Measurements from ENCODE around the gene RBMS2.
A peak's percentile ranks its signal among the peaks of the same experiment; 100 is the strongest.

RBMS2 gene

GRCh38 chr12:56635806-56636674, 114.4 kb downstream of the RBMS2 start:
- peak; percentile 88 for DNase-seq
- H3K9me3 Mint-ChIP-seq = no peaks in the 10 kb centered on the region
- peaks cover 48% of the 10 kb centered on the region for H3K36me3 Mint-ChIP-seq (ENCODE audit: low read depth)
- H3K4me3 Mint-ChIP-seq = peak overlapping the region; percentile 85
- H3K4me1 Mint-ChIP-seq (ENCODE audit: low read depth) = peaks cover 84% of the 10 kb centered on the region
- H3K27me3 Mint-ChIP-seq = no peaks in the 10 kb centered on the region
- H3K27ac Mint-ChIP-seq = peak overlapping the region; percentile 94

- Mint-ChIP-seq H3K9me3 (no peaks in the 10 kb centered on the region), H3K27ac (peak overlapping the region; percentile 94), H3K4me1 (ENCODE audit: low read depth) (peaks cover 77% of the 10 kb centered on the region), H3K36me3 (ENCODE audit: low read depth) (peaks cover 54% of the 10 kb centered on the region), H3K27me3 (no peaks in the 10 kb centered on the region), H3K4me3 (peak overlapping the region; percentile 85)
- peak; percentile 88 for DNase-seq
Measured at GRCh38 chr12:56636675-56637540, 115.3 kb downstream of the RBMS2 start.

GRCh38 chr12:56637621-56638020, 116.0 kb downstream of the RBMS2 start:
- DNase-seq = no peak
- Mint-ChIP-seq H3K36me3 (ENCODE audit: low read depth) (peaks cover 61% of the 10 kb centered on the region), H3K9me3 (no peaks in the 10 kb centered on the region), H3K4me1 (ENCODE audit: low read depth) (peaks cover 77% of the 10 kb centered on the region), H3K4me3 (no peak overlapping the region), H3K27me3 (no peaks in the 10 kb centered on the region), H3K27ac (peak overlapping the region; percentile 94)

- H3K27me3 Mint-ChIP-seq = no peaks in the 10 kb centered on the region
- peak overlapping the region; percentile 88 for H3K27ac Mint-ChIP-seq
- peaks cover 86% of the 10 kb centered on the region for H3K36me3 Mint-ChIP-seq (ENCODE audit: low read depth)
- H3K4me3 Mint-ChIP-seq = no peak overlapping the region
- no peaks in the 10 kb centered on the region for H3K9me3 Mint-ChIP-seq
- peaks cover 66% of the 10 kb centered on the region for H3K4me1 Mint-ChIP-seq (ENCODE audit: low read depth)
- DNase-seq = no peak
Measured at GRCh38 chr12:56641219-56641618, 119.6 kb downstream of the RBMS2 start.

GRCh38 chr12:56644654-56645053, 123.0 kb downstream of the RBMS2 start:
- Mint-ChIP-seq H3K27ac (peak overlapping the region; percentile 94), H3K36me3 (ENCODE audit: low read depth) (peaks cover 56% of the 10 kb centered on the region), H3K4me1 (ENCODE audit: low read depth) (peaks cover 43% of the 10 kb centered on the region), H3K27me3 (no peaks in the 10 kb centered on the region), H3K9me3 (no peaks in the 10 kb centered on the region), H3K4me3 (peak overlapping the region; percentile 99)
- DNase-seq = no peak

- Mint-ChIP-seq H3K9me3 (no peaks in the 10 kb centered on the region), H3K27me3 (no peaks in the 10 kb centered on the region), H3K4me3 (peak overlapping the region; percentile 99), H3K27ac (peak overlapping the region; percentile 94), H3K4me1 (ENCODE audit: low read depth) (peaks cover 40% of the 10 kb centered on the region), H3K36me3 (ENCODE audit: low read depth) (peaks cover 50% of the 10 kb centered on the region)
- DNase-seq = no peak
Measured at GRCh38 chr12:56645201-56645716, 123.6 kb downstream of the RBMS2 start.

All from activated T-cell treated with anti-CD3 and anti-CD28 coated beads, Interleukin-2, amount 50 U/mL, for 24 hours (primary cell).